Heart right ventricle (tissue), 16 donors: ENCODE data around the gene INSRR. TPM values are rescaled to one million over a fixed set of nuclear protein-coding genes. Genes with fewer than 3 reads are reported as not detected.

Source experiments
- ATAC-seq, 8 donors: fragments of 200-7000 bp; cut with Tn5 transposase; one replicate each; pipeline ENCODE4 v1.9.1; 2020; ENCODE audit warnings: mild to moderate bottlenecking in 8 of 8, moderate library complexity in 8 of 8, moderate number of reproducible peaks in 1 of 8
- DNase-seq, 2 donors: peaks; one replicate each; pipeline ENCODE4 v3.0.0-alpha.2; 2020
- H3K27ac ChIP-seq, 10 donors: fragments of 200-600 bp; sonication (generic) in 2 of 10; one replicate each; pipeline versions ENCODE4 v1.5.0 to v1.8.0; 2020 to 2022; ENCODE audit warnings: mild to moderate bottlenecking in 3 of 10
- H3K27me3 ChIP-seq, 7 donors: fragments of 200-600 bp; one replicate each; pipeline ENCODE4 v1.8.0; 2021 to 2022; ENCODE audit warnings: mild to moderate bottlenecking in 2 of 7
- H3K36me3 ChIP-seq, 9 donors: fragments of 200-600 bp; sonication (generic) in 1 of 9; one replicate each; pipeline versions ENCODE4 v1.5.0 to v1.8.0; 2020 to 2022; ENCODE audit warnings: mild to moderate bottlenecking in 2 of 9
- H3K4me1 ChIP-seq, 9 donors: fragments of 200-600 bp; sonication (generic) in 1 of 9; one replicate each; pipeline versions ENCODE4 v1.5.0 to v1.8.0; 2020 to 2022; ENCODE audit warnings: mild to moderate bottlenecking in 4 of 9
- H3K4me3 ChIP-seq, 10 donors: fragments of 200-600 bp; sonication (generic) in 2 of 10; one replicate each; pipeline versions ENCODE4 v1.5.0 to v1.8.0; 2020 to 2022; ENCODE audit warnings: mild to moderate bottlenecking in 7 of 10, moderate library complexity in 2 of 10
- H3K9me3 ChIP-seq, 11 donors: fragments of 200-600 bp in 10 of 11; sonication (generic) in 2 of 11; one replicate each; pipeline versions ENCODE4 v1.5.0 to v1.8.0; 2013 to 2022; ENCODE audit warnings: mild to moderate bottlenecking in 2 of 11, control low read depth in 1 of 11, moderate library complexity in 1 of 11
- WGBS, 2 donors: extraction: QIAGEN DNeasy Blood & Tissue Kit; methylation state at CpG; one replicate each; pipeline ENCODE4 v1.1.7; 2013; ENCODE audit warnings: inconsistent platforms in 1 of 2; 5-methylcytosine and 5-hydroxymethylcytosine counted together
- intact Hi-C, 10 donors: fragments of 100-400 bp; cut with DNase I; formaldehyde crosslinking; loops; one replicate each; pipeline versions ENCODE4 v1.11.1 to v1.14.2; 2022
- polyA plus RNA-seq, 2 donors: library from polyadenylated mRNA; stranded (reverse); fragments of 200-250 nt; gene quantifications; one replicate each; pipeline ENCODE4 v1.2.3, GENCODE V29; 2013
- total RNA-seq, 10 donors: library from RNA; stranded (reverse); fragmentation: NEBNext Ultra II Directional in 3 of 10; extraction: Animal tissue kit (Norgen Biotek cat#: 25700) in 3 of 10; gene quantifications; one replicate each; pipeline versions ENCODE4 v1.2.1 to v1.2.4, GENCODE V29; 2021 to 2023
- TF ChIP-seq, protein P1 (sequence below), 9 donors: fragments of 200-600 bp; sonication (generic) in 2 of 9; IDR thresholded peaks; one replicate each; pipeline versions ENCODE4 v1.5.0 to v1.8.0; 2021 to 2022; ENCODE audit warnings: antibody characterized with exemption in 9 of 9, mild to moderate bottlenecking in 5 of 9, moderate library complexity in 1 of 9
- donor health status: Arrhythmogenic right ventricular cardiomyopathy.
- donor health status: ischemic (EF 13 %, LVEDD 7.1; RV severe dilation, severe dysfunction).
- donor health status: healthy with polysubstance abuse.
- donor health status: DM: no; HTN: yes; CAD: no.
- donor health status: DM: no; HTN: no; CAD: no.
- donor health status: ischemic (EF 25% LVEDD 6.9; RV normal size, moderate dysfunction).
- donor health status: ischemic (EF 25% LVEDD 5.7; RV mildly dilated, moderate dysfunction).
- donor health status: healthy.
- donor health status: DM: yes; HTN: yes; CAD: no.
- donor health status: Ischemic cardiomyopathy.
- donor health status: ischemic (EF 35%, LVEDD 5.7; RV mildly dilated, moderate dysfunction).
- donor health status: nonischemic (EF 11% LVEDD 7.7; RV severe dilation, severe dysfunction).
- donor health status: DM: yes; HTN: yes; CAD: no.
- donor health status: PGD.
- donor health status: ischemic (EF 29% LVEDD 5.4; RV normal size, mild dysfunction).
- donor health status: nonischemic (EF 23%, LVEDD 6.1; RV moderate dilation, normal function).

INSRR gene
- total and polyA plus RNA-seq, 12 donors, result 0.01 to 0.80 (median 0.07) TPM

DNA sequence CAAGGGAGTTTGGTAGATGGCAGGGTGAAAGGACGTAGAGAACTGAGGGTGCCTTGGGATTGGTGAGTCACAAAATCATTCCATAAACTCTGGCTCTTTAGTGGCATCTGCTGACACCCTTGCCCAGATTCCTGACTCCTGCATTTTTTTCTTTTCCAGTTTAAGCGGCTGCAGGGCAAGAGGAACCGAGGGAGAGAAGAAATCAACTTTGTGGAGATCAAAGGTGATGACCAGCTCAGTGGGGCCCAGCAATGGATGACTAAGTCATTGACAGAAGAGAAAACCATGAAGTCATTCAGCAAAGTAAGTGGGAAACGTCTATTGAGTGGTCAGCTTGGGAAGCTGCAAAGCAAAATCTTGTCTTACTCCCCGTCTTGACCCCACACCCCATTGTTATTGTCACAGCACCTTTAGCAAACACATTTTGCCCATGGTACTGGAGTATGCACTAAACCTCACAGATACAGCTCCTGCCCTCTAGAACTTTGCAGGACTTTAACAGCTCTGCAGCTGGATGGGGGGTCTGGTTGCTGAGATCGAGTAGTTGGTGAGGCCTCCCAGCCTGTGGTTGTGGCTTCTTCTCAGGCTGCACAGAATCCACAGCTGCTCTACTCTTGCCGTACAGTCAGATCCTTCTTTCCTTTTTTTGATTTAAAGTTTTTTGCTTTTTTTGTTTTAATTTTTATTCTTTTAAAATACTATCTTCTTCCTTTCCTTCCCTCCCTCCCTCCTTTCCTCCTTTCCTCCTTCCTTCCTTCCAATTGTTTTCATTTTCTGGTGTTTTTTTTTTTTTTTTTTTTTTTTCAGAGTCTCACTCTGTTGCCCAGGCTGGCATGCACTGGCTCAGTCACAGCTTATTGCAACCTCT lies 64.2 kb downstream of the INSRR start:
- Histone ChIP-seq H3K4me1 (no peaks in the 10 kb centered on the region), H3K27ac (no peak overlapping the region), H3K27me3 (no peaks in the 10 kb centered on the region), H3K9me3 (no peaks in the 10 kb centered on the region), H3K4me3 (no peak overlapping the region), H3K36me3 (peaks cover 5 to 100% (median 73%) of the 10 kb centered on the region in 9 donors)
- no peak for ATAC-seq
- TF ChIP-seq, protein P1, sequence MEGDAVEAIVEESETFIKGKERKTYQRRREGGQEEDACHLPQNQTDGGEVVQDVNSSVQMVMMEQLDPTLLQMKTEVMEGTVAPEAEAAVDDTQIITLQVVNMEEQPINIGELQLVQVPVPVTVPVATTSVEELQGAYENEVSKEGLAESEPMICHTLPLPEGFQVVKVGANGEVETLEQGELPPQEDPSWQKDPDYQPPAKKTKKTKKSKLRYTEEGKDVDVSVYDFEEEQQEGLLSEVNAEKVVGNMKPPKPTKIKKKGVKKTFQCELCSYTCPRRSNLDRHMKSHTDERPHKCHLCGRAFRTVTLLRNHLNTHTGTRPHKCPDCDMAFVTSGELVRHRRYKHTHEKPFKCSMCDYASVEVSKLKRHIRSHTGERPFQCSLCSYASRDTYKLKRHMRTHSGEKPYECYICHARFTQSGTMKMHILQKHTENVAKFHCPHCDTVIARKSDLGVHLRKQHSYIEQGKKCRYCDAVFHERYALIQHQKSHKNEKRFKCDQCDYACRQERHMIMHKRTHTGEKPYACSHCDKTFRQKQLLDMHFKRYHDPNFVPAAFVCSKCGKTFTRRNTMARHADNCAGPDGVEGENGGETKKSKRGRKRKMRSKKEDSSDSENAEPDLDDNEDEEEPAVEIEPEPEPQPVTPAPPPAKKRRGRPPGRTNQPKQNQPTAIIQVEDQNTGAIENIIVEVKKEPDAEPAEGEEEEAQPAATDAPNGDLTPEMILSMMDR (IDR thresholded peaks at IDR 0.05), result no peak
- DNase-seq, result no peak
- intact Hi-C loops, result loop anchor here in 1 of 10 donors (5.0 kb wide), 1 partner anchor 68 kb away; the partner anchor contains the start of gene NTRK1
- WGBS, 2 donors, result 78 to 87% methylated on average over 7 of the region's 7 CpGs

Other genes starting within 250 kb of the INSRR start
- gene HAPLN2, start 239.7 kb downstream of the INSRR start, total RNA-seq, result 1 to 10 TPM in 3 of 10 donors, under 1 TPM in 6, not detected in 1; 0.24 to 1.7 (median 0.77) TPM
- 1 to 10 TPM; 3.0 to 6.3 TPM for gene HAPLN2, start 239.7 kb downstream of the INSRR start, polyA plus RNA-seq
- gene BCAN, start 217.0 kb downstream of the INSRR start, total RNA-seq, result under 1 TPM in 6 of 10 donors, not detected in 4; 0.14 to 0.52 (median 0.24) TPM
- under 1 TPM; 0.20 to 0.29 TPM for gene BCAN, start 217.0 kb downstream of the INSRR start, polyA plus RNA-seq
- gene NES, start 181.7 kb downstream of the INSRR start, total RNA-seq, result 100 to 1,000 TPM in 9 of 10 donors, 10 to 100 TPM in 1; 84.6 to 389 (median 196) TPM
- 100 to 1,000 TPM in 1 of 2 donors, 10 to 100 TPM in 1; 46.8 to 116 TPM for gene NES, start 181.7 kb downstream of the INSRR start, polyA plus RNA-seq
- gene CRABP2, start 153.5 kb downstream of the INSRR start, total RNA-seq, result 1 to 10 TPM in 4 of 10 donors, under 1 TPM in 5, not detected in 1; 0.25 to 2.7 (median 0.64) TPM
- 1 to 10 TPM; 1.5 to 1.8 TPM for gene CRABP2, start 153.5 kb downstream of the INSRR start, polyA plus RNA-seq
- 10 to 100 TPM; 12.8 to 18.8 (median 15.2) TPM for gene METTL25B, start 130.6 kb downstream of the INSRR start, total RNA-seq
- 10 to 100 TPM; 17.0 to 45.2 TPM for gene METTL25B, start 130.6 kb downstream of the INSRR start, polyA plus RNA-seq
- gene ISG20L2, start 130.4 kb downstream of the INSRR start, total RNA-seq, result 10 to 100 TPM; 10.5 to 17.5 (median 15.2) TPM
- 10 to 100 TPM in 1 of 2 donors, 1 to 10 TPM in 1; 5.7 to 11.3 TPM for gene ISG20L2, start 130.4 kb downstream of the INSRR start, polyA plus RNA-seq
- gene MRPL24, start 118.0 kb downstream of the INSRR start, total RNA-seq, result 100 to 1,000 TPM in 2 of 10 donors, 10 to 100 TPM in 8; 70.3 to 105 (median 86.7) TPM
- gene MRPL24, start 118.0 kb downstream of the INSRR start, polyA plus RNA-seq, result 100 to 1,000 TPM; 157 to 250 TPM
- 100 to 1,000 TPM; 135 to 202 (median 148) TPM for gene HDGF, start 107.4 kb downstream of the INSRR start, total RNA-seq
- gene HDGF, start 107.4 kb downstream of the INSRR start, polyA plus RNA-seq, result 100 to 1,000 TPM in 1 of 2 donors, 10 to 100 TPM in 1; 69.8 to 126 TPM
- gene PRCC, start 91.6 kb downstream of the INSRR start, total RNA-seq, result 10 to 100 TPM; 32.1 to 56.9 (median 44.2) TPM
- gene PRCC, start 91.6 kb downstream of the INSRR start, polyA plus RNA-seq, result 10 to 100 TPM; 40.6 to 53.4 TPM
- gene SH2D2A, start 42.3 kb downstream of the INSRR start, total RNA-seq, result 1 to 10 TPM in 3 of 10 donors, under 1 TPM in 6, not detected in 1; 0.50 to 4.4 (median 0.80) TPM
- gene SH2D2A, start 42.3 kb downstream of the INSRR start, polyA plus RNA-seq, result 1 to 10 TPM in 1 of 2 donors, under 1 TPM in 1; 0.96 to 1.0 TPM
- 1 to 10 TPM in 4 of 10 donors, under 1 TPM in 6; 0.15 to 3.7 (median 0.69) TPM for gene NTRK1, start 1.7 kb upstream of the INSRR start, total RNA-seq
- gene NTRK1, start 1.7 kb upstream of the INSRR start, polyA plus RNA-seq, result 1 to 10 TPM in 1 of 2 donors, under 1 TPM in 1; 0.28 to 1.5 TPM
- gene PEAR1, start 34.6 kb upstream of the INSRR start, total RNA-seq, result 10 to 100 TPM in 2 of 10 donors, 1 to 10 TPM in 8; 3.8 to 12.4 (median 7.1) TPM
- 10 to 100 TPM in 1 of 2 donors, 1 to 10 TPM in 1; 6.2 to 13.7 TPM for gene PEAR1, start 34.6 kb upstream of the INSRR start, polyA plus RNA-seq
- gene LRRC71, start 61.5 kb upstream of the INSRR start, total RNA-seq, result under 1 TPM in 3 of 10 donors, not detected in 7; 0.15 to 0.38 (median 0.35) TPM
- under 1 TPM; 0.06 to 0.51 TPM for gene LRRC71, start 61.5 kb upstream of the INSRR start, polyA plus RNA-seq
- gene ARHGEF11, start 186.6 kb upstream of the INSRR start, total RNA-seq, result 10 to 100 TPM; 23.7 to 34.5 (median 28.4) TPM
- gene ARHGEF11, start 186.6 kb upstream of the INSRR start, polyA plus RNA-seq, result 10 to 100 TPM; 10.4 to 13.0 TPM
- not detected for gene ETV3L, start 240.7 kb upstream of the INSRR start, total RNA-seq
- gene ETV3L, start 240.7 kb upstream of the INSRR start, polyA plus RNA-seq, result not detected